ENCODE measurements around the gene SDCCAG8. TPM values are rescaled to one million over a fixed set of nuclear protein-coding genes. Genes with fewer than 3 reads are reported as not detected.
A peak's percentile ranks its signal among the peaks of the same experiment; 100 is the strongest.

The SDCCAG8 gene
- total RNA-seq, 2 experiments from 2014 or later, result 18.3 to 21.2 TPM

DNA sequence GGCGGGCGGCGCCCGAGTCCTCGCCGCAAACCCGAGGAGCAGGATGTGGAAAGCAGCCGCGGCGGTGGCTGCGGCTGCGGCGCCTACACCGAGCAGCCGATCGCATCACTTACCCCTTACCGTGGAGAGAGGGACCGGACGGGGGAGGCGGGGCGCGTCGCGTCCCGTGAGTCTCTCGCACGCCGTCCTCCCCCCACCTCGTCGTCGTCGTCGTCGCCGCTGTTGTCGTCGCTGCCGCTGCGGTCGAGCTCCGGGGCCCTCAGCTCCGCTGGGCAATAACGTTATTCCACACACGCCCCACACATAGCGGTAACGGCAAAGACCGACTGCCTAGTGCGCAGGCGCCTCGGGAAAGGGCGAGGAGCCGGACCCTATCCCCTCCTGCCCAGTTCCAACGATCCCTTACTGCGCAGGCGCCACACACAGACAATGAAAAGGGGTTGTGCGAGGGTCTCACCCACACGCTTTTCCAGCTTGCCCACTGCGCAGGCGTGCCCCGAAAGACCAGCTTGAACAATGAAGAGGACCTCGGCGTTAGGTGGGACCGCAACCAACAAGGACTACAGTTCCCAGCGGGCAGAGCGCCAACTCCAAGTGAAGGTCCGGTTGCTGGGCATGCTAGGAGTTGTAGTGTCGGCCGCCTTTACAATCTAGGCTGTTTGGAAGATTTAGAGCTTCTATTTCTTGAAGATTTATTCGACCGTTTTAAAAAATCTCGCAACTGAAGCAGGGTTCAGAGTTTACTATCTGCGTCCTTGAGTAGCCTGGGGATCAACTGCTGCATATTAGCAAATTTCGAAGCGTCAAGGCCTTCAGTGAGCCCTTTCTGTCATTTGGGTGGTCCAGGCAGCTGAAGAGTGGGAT lies 682 bp upstream of the SDCCAG8 start, which contains the start of gene CEP170:
Gene CEP170, minus strand, starts transcription at position 355 of the 864 bp plus-strand sequence. CDS start 30,001 bp downstream, outside the sequence.
- H3K4me1 ChIP-seq (ENCODE audit: insufficient read depth, low read length), result peaks cover 20% of the 10 kb centered on the region
- intact Hi-C loops (cut with DNase I, micrococcal nuclease), result loop anchor here (2.0 to 10.0 kb wide), 12 partner anchors 38 to 1738 kb away; partner anchors contain the start of genes ADSS2 (in 2 of the 2), COX20 (in 1 of the 2), DESI2 (in 1 of the 2) and FH (in 1 of the 2)
- ATAC-seq (ENCODE audit: poor library complexity) (peak; percentile 60), DNase-seq (peak; percentile 76 to 97 (median 86))
- H3K4me3 ChIP-seq (ENCODE audit: low read length), result peak within 1 kb of the TSS; percentile 99
- TF ChIP-seq, protein P1, sequence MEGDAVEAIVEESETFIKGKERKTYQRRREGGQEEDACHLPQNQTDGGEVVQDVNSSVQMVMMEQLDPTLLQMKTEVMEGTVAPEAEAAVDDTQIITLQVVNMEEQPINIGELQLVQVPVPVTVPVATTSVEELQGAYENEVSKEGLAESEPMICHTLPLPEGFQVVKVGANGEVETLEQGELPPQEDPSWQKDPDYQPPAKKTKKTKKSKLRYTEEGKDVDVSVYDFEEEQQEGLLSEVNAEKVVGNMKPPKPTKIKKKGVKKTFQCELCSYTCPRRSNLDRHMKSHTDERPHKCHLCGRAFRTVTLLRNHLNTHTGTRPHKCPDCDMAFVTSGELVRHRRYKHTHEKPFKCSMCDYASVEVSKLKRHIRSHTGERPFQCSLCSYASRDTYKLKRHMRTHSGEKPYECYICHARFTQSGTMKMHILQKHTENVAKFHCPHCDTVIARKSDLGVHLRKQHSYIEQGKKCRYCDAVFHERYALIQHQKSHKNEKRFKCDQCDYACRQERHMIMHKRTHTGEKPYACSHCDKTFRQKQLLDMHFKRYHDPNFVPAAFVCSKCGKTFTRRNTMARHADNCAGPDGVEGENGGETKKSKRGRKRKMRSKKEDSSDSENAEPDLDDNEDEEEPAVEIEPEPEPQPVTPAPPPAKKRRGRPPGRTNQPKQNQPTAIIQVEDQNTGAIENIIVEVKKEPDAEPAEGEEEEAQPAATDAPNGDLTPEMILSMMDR (IDR thresholded peaks at IDR 0.05), result no peak
- no peaks in the 10 kb centered on the region for H3K9me3 Mint-ChIP-seq
- peak within 1 kb of the TSS; percentile 97 to 99 for H3K27ac ChIP-seq (ENCODE audit: low read depth in 1 of 2, low read length in 2 of 2)
- H3K36me3 Mint-ChIP-seq (ENCODE audit: low read depth), result peaks cover 19% of the 10 kb centered on the region
- no peaks in the 10 kb centered on the region for H3K27me3 ChIP-seq (ENCODE audit: control insufficient read depth in 1 of 2, insufficient read depth in 2 of 2, low read length in 2 of 2)
- no peaks in the 10 kb centered on the region for H3K36me3 ChIP-seq (ENCODE audit: insufficient read depth, low read length)
- peak within 1 kb of the TSS; percentile 98 for H3K4me3 Mint-ChIP-seq
- peak within 1 kb of the TSS; percentile 100 for H3K27ac Mint-ChIP-seq
- no peaks in the 10 kb centered on the region for H3K27me3 Mint-ChIP-seq
- ChIA-PET POLR2A (interaction anchor here (0.6 to 3.0 kb wide), 35 partner anchors 7 to 1736 kb away, joined by 3 to 31 read pairs (median 6); partner anchors contain the start of genes ADSS2, CATSPERE, CHML and COX20), CTCF (interaction anchor here (1.0 to 2.4 kb wide), 3 partner anchors 20 to 793 kb away, joined by 3 to 10 read pairs (median 4); no protein-coding TSS in a partner anchor)
- peaks cover 61% of the 10 kb centered on the region for H3K4me1 Mint-ChIP-seq (ENCODE audit: low read depth)
- no peaks in the 10 kb centered on the region for H3K9me3 ChIP-seq (ENCODE audit: control insufficient read depth in 1 of 2, insufficient read depth in 1 of 2, low read length in 2 of 2)

DNA sequence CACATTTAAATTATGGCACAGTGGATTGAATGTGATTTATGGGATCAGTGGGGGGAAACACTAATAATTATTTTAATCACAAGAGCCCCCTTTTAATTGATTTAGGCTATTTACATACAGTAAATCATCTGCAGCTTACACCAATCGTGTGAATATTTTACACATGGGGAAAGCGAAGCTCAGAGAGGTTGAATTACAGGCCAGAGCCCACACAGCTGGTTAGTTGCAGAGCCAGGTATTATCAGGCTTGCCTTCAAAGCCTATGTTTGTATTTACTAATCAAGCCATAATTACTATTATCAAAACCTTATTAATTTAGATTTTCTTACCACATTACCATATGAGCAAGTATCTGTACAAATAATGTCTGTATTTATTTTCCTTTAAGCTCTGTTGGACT lies 749 bp downstream of the SDCCAG8 start:
- peak overlapping the region; percentile 99 for H3K4me3 ChIP-seq (ENCODE audit: low read length)
- ATAC-seq (ENCODE audit: poor library complexity), result no peak
- H3K4me3 Mint-ChIP-seq, result peak overlapping the region; percentile 98
- peaks cover 20% of the 10 kb centered on the region for H3K4me1 ChIP-seq (ENCODE audit: insufficient read depth, low read length)
- DNase-seq, result no peak
- ChIA-PET POLR2A (interaction anchor here (1.0 to 3.0 kb wide), 9 partner anchors 10 to 1195 kb away, joined by 3 to 31 read pairs (median 9); partner anchors contain the start of gene ADSS2), CTCF (interaction anchor here (1.3 to 1.5 kb wide), 2 partner anchors 16 to 20 kb away, joined by 3 to 4 read pairs; no protein-coding TSS in a partner anchor)
- TF ChIP-seq, protein P1 (IDR thresholded peaks at IDR 0.05), result no peak
- intact Hi-C loops (cut with DNase I, micrococcal nuclease), result loop anchor here (5.0 to 10.0 kb wide), 7 partner anchors 152 to 1739 kb away; partner anchors contain the start of genes ADSS2 (in 1 of the 2), COX20 (in 1 of the 2), DESI2 (in 1 of the 2) and FH (in 1 of the 2)
- H3K27ac ChIP-seq (ENCODE audit: low read depth in 1 of 2, low read length in 2 of 2), result peak overlapping the region; percentile 97 to 99
- H3K9me3 ChIP-seq (ENCODE audit: control insufficient read depth in 1 of 2, insufficient read depth in 1 of 2, low read length in 2 of 2), result no peaks in the 10 kb centered on the region
- no peaks in the 10 kb centered on the region for H3K36me3 ChIP-seq (ENCODE audit: insufficient read depth, low read length)
- peaks cover 62% of the 10 kb centered on the region for H3K4me1 Mint-ChIP-seq (ENCODE audit: low read depth)
- peaks cover 30% of the 10 kb centered on the region for H3K36me3 Mint-ChIP-seq (ENCODE audit: low read depth)
- no peaks in the 10 kb centered on the region for H3K27me3 ChIP-seq (ENCODE audit: control insufficient read depth in 1 of 2, insufficient read depth in 2 of 2, low read length in 2 of 2)
- H3K27ac Mint-ChIP-seq, result peak overlapping the region; percentile 100
- no peaks in the 10 kb centered on the region for H3K27me3 Mint-ChIP-seq
- no peaks in the 10 kb centered on the region for H3K9me3 Mint-ChIP-seq

DNA sequence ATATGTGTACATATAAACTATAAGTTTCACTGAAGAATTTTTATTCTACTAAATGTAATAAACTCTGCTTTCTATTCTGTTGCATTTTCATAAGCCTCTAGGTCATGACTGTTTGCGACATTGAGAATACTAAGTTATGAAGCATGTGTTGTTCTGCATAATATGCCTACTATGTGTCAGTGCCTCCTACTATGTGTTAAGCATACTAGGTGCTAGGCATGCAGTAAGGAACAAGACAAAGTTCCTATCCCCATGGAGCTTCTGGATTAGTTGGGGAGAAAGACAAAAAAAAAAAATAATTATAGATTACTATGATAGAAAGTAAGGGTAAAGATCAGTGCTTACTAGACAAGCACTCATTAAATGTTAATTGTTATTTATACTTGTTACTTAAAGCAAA lies 1.3 kb downstream of the SDCCAG8 start:
- intact Hi-C loops (cut with DNase I, micrococcal nuclease), result loop anchor here (5.0 to 10.0 kb wide), 7 partner anchors 152 to 1740 kb away; partner anchors contain the start of genes ADSS2 (in 1 of the 2), COX20 (in 1 of the 2), DESI2 (in 1 of the 2) and FH (in 1 of the 2)
- no peak for DNase-seq
- Mint-ChIP-seq H3K4me3 (peak overlapping the region; percentile 98), H3K9me3 (no peaks in the 10 kb centered on the region), H3K36me3 (ENCODE audit: low read depth) (peaks cover 30% of the 10 kb centered on the region), H3K27ac (peak overlapping the region; percentile 100), H3K27me3 (no peaks in the 10 kb centered on the region), H3K4me1 (ENCODE audit: low read depth) (peaks cover 56% of the 10 kb centered on the region)
- TF ChIP-seq, protein P1 (IDR thresholded peaks at IDR 0.05), result no peak
- Histone ChIP-seq H3K4me3 (ENCODE audit: low read length) (no peak overlapping the region), H3K27me3 (ENCODE audit: control insufficient read depth in 1 of 2, insufficient read depth in 2 of 2, low read length in 2 of 2) (no peaks in the 10 kb centered on the region), H3K36me3 (ENCODE audit: insufficient read depth, low read length) (no peaks in the 10 kb centered on the region), H3K9me3 (ENCODE audit: control insufficient read depth in 1 of 2, insufficient read depth in 1 of 2, low read length in 2 of 2) (no peaks in the 10 kb centered on the region), H3K27ac (ENCODE audit: low read depth in 1 of 2, low read length in 2 of 2) (no peak overlapping the region), H3K4me1 (ENCODE audit: insufficient read depth, low read length) (peaks cover 20% of the 10 kb centered on the region)
- ChIA-PET POLR2A (interaction anchor here (1.0 to 2.8 kb wide), 2 partner anchors 19 to 818 kb away, joined by 3 to 11 read pairs; no protein-coding TSS in a partner anchor), CTCF (interaction anchor here (1.3 kb wide), 1 partner anchor 16 kb away, joined by 3 read pairs; no protein-coding TSS in a partner anchor)
- ATAC-seq (ENCODE audit: poor library complexity), result no peak

Measured in CD4-positive, alpha-beta T cell (primary cell).